ENCODE measurements around the gene RANBP2. TPM values are rescaled to one million over a fixed set of nuclear protein-coding genes. Genes with fewer than 3 reads are reported as not detected.

Gene RANBP2
- polyA plus RNA-seq, 1 donor from 2014 or later: 38.8 TPM

GRCh38 chr2:108824316-108825070, 105.2 kb downstream of the RANBP2 start:
- TF ChIP-seq MXI1 (conservative IDR thresholded peaks at IDR 0.05; ENCODE audit: poor library complexity, severe bottlenecking) (no peak), EP300 (conservative IDR thresholded peaks at IDR 0.05; ENCODE audit: poor library complexity, severe bottlenecking) (no peak), SMC3 (conservative IDR thresholded peaks at IDR 0.05; ENCODE audit: poor library complexity) (no peak), RAD21 (conservative IDR thresholded peaks at IDR 0.05) (no peak), EZH2 (IDR thresholded peaks at IDR 0.05; ENCODE audit: borderline replicate concordance, insufficient read depth, low read length, poor library complexity, severe bottlenecking) (no peak), TAF1 (IDR thresholded peaks at IDR 0.05; ENCODE audit: low read depth) (no peak), REST (IDR thresholded peaks at IDR 0.05; ENCODE audit: borderline replicate concordance) (no peak)
- TF ChIP-seq, protein P1, sequence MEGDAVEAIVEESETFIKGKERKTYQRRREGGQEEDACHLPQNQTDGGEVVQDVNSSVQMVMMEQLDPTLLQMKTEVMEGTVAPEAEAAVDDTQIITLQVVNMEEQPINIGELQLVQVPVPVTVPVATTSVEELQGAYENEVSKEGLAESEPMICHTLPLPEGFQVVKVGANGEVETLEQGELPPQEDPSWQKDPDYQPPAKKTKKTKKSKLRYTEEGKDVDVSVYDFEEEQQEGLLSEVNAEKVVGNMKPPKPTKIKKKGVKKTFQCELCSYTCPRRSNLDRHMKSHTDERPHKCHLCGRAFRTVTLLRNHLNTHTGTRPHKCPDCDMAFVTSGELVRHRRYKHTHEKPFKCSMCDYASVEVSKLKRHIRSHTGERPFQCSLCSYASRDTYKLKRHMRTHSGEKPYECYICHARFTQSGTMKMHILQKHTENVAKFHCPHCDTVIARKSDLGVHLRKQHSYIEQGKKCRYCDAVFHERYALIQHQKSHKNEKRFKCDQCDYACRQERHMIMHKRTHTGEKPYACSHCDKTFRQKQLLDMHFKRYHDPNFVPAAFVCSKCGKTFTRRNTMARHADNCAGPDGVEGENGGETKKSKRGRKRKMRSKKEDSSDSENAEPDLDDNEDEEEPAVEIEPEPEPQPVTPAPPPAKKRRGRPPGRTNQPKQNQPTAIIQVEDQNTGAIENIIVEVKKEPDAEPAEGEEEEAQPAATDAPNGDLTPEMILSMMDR (IDR thresholded peaks at IDR 0.05; ENCODE audit: poor library complexity, severe bottlenecking): no peak
- Histone ChIP-seq H3F3A (ENCODE audit: insufficient read depth, low read length, poor library complexity, severe bottlenecking) (no peaks in the 10 kb centered on the region), H3K9me2 (ENCODE audit: insufficient read depth, low read length) (no peaks in the 10 kb centered on the region), H3K79me2 (replicated peaks; ENCODE audit: insufficient read depth, low read length) (no peaks in the 10 kb centered on the region), H3K36me3 (ENCODE audit: insufficient read depth, low read length) (peaks cover 3% of the 10 kb centered on the region), H3K9me3 (ENCODE audit: low read length) (no peaks in the 10 kb centered on the region), H3K9ac (ENCODE audit: low read length) (no peak overlapping the region), H3K4me3 (ENCODE audit: low read length) (no peak overlapping the region), H3K27me3 (ENCODE audit: insufficient read depth, low read depth, low read length) (no peaks in the 10 kb centered on the region), H3K27ac (ENCODE audit: low read length) (no peak overlapping the region), H2AFZ (ENCODE audit: low read depth, low read length) (no peak overlapping the region), H4K20me1 (ENCODE audit: insufficient read depth) (no peaks in the 10 kb centered on the region), H3K4me2 (ENCODE audit: low read length) (no peak overlapping the region)

GRCh38 chr2:108825254-108825653, 106.0 kb downstream of the RANBP2 start:
- H3K9me3 ChIP-seq (ENCODE audit: low read length): no peaks in the 10 kb centered on the region
- H3K4me3 ChIP-seq (ENCODE audit: low read length): no peak overlapping the region
- no peaks in the 10 kb centered on the region for H4K20me1 ChIP-seq (ENCODE audit: insufficient read depth)
- no peak overlapping the region for H3K27ac ChIP-seq (ENCODE audit: low read length)
- no peak for TF ChIP-seq REST (IDR thresholded peaks at IDR 0.05; ENCODE audit: borderline replicate concordance)
- TF ChIP-seq TAF1 (IDR thresholded peaks at IDR 0.05; ENCODE audit: low read depth): no peak
- TF ChIP-seq EP300 (conservative IDR thresholded peaks at IDR 0.05; ENCODE audit: poor library complexity, severe bottlenecking): no peak
- TF ChIP-seq MXI1 (conservative IDR thresholded peaks at IDR 0.05; ENCODE audit: poor library complexity, severe bottlenecking): no peak
- TF ChIP-seq POLR2AphosphoS5 (IDR thresholded peaks at IDR 0.05): no peak
- no peak for TF ChIP-seq RAD21 (conservative IDR thresholded peaks at IDR 0.05)
- TF ChIP-seq, protein P1 (IDR thresholded peaks at IDR 0.05; ENCODE audit: poor library complexity, severe bottlenecking): no peak
- H2AFZ ChIP-seq (ENCODE audit: low read depth, low read length): no peak overlapping the region
- H3K79me2 ChIP-seq (replicated peaks; ENCODE audit: insufficient read depth, low read length): no peaks in the 10 kb centered on the region
- H3K4me2 ChIP-seq (ENCODE audit: low read length): no peak overlapping the region
- H3K36me3 ChIP-seq (ENCODE audit: insufficient read depth, low read length): no peaks in the 10 kb centered on the region
- H3K9ac ChIP-seq (ENCODE audit: low read length): no peak overlapping the region
- no peaks in the 10 kb centered on the region for H3F3A ChIP-seq (ENCODE audit: insufficient read depth, low read length, poor library complexity, severe bottlenecking)
- H3K9me2 ChIP-seq (ENCODE audit: insufficient read depth, low read length): no peaks in the 10 kb centered on the region
- no peaks in the 10 kb centered on the region for H3K27me3 ChIP-seq (ENCODE audit: insufficient read depth, low read depth, low read length)
